NB4 (cell line): ENCODE measurements around the gene NUDT1.

Experiments
- DNase-seq: peaks from one replicate; pipeline ENCODE4 v3.0.0; 2010; ENCODE audit warnings: low read depth
- H3K4me3 ChIP-seq: one replicate; pipeline ENCODE4 v1.5.1; 2011; ENCODE audit warnings: mild to moderate bottlenecking, low read depth, low read length, moderate library complexity
- CTCF ChIP-seq: IDR thresholded peaks from one replicate; pipeline ENCODE4 v1.5.1; 2012; ENCODE audit warnings: low read depth, low read length
- MAX ChIP-seq: IDR thresholded peaks from 2 replicates; pipeline ENCODE4 v1.6.1; 2011; ENCODE audit warnings: low read depth, low read length
- MYC ChIP-seq: IDR thresholded peaks from 2 replicates; pipeline ENCODE4 v1.6.1; 2011; ENCODE audit warnings: low read depth, low read length
- POLR2A ChIP-seq: IDR thresholded peaks from 2 replicates; pipeline ENCODE4 v1.6.1; 2011; ENCODE audit warnings: mild to moderate bottlenecking; ENCODE audit not compliant: insufficient read length; ENCODE audit errors: extremely low read depth

NUDT1 gene

GRCh38 chr7:2211259-2211880, 30.7 kb upstream of the NUDT1 start:
- no peak for DNase-seq
- no peak for TF ChIP-seq MAX
- no peak for TF ChIP-seq POLR2A
- TF ChIP-seq CTCF = no peak
- no peak for TF ChIP-seq MYC
- no peak overlapping the region for H3K4me3 ChIP-seq

- H3K4me3 ChIP-seq = no peak overlapping the region
- no peak for TF ChIP-seq CTCF
- no peak for TF ChIP-seq POLR2A
- no peak for TF ChIP-seq MYC
- no peak for TF ChIP-seq MAX
- DNase-seq = no peak
Measured at GRCh38 chr7:2211926-2212325, 30.1 kb upstream of the NUDT1 start.

GRCh38 chr7:2212906-2213305, 29.1 kb upstream of the NUDT1 start:
- TF ChIP-seq MYC = no peak
- DNase-seq = no peak
- H3K4me3 ChIP-seq = no peak overlapping the region

- TF ChIP-seq POLR2A (no peak), CTCF (no peak), MAX (no peak), MYC (no peak)
- no peak for DNase-seq
- H3K4me3 ChIP-seq = no peak overlapping the region
Measured at GRCh38 chr7:2213551-2214215, 28.3 kb upstream of the NUDT1 start.

GRCh38 chr7:2214636-2215035, 27.4 kb upstream of the NUDT1 start:
- no peak for DNase-seq
- no peak for TF ChIP-seq POLR2A
- TF ChIP-seq MAX = no peak
- TF ChIP-seq MYC = no peak
- TF ChIP-seq CTCF = no peak
- H3K4me3 ChIP-seq = no peak overlapping the region

- no peak overlapping the region for H3K4me3 ChIP-seq
- DNase-seq = no peak
- TF ChIP-seq MYC (no peak), MAX (no peak), CTCF (no peak), POLR2A (no peak)
Measured at GRCh38 chr7:2215851-2216250, 26.2 kb upstream of the NUDT1 start.
